EH (cell line): Measurements from ENCODE around the gene MAU2.
A peak's percentile ranks its signal among the peaks of the same experiment; 100 is the strongest.
"Not testable (repeated sequence)": the region's sequence is repeated elsewhere in the genome, so short reads cannot be mapped to it uniquely, and the experiment has no call there.

Experiments
- DNase-seq: peaks from one replicate; pipeline ENCODE4 v3.0.0-alpha.2; 2015; ENCODE audit warnings: low read depth

The MAU2 gene

GRCh38 chr19:19345970-19346369 lies 25.3 kb downstream of the MAU2 start:
- DNase-seq, result no peak

GRCh38 chr19:19347401-19348110 lies 26.9 kb downstream of the MAU2 start:
- no peak for DNase-seq

- no peak for DNase-seq
These were observed 27.6 kb downstream of the MAU2 start for GRCh38 chr19:19348266-19348665.

GRCh38 chr19:19349365-19349764 lies 28.7 kb downstream of the MAU2 start:
- DNase-seq, result no peak

- DNase-seq, result not testable (repeated sequence)
These were observed 30.1 kb downstream of the MAU2 start for GRCh38 chr19:19350756-19351155.

- no peak for DNase-seq
These were observed 32.2 kb downstream of the MAU2 start for GRCh38 chr19:19352823-19353222.

GRCh38 chr19:19354007-19354406 lies 33.4 kb downstream of the MAU2 start:
- no peak for DNase-seq

- no peak for DNase-seq
These were observed 34.3 kb downstream of the MAU2 start for GRCh38 chr19:19354932-19355331.

- no peak for DNase-seq
These were observed 35.0 kb downstream of the MAU2 start for GRCh38 chr19:19355606-19356139.

- DNase-seq, result no peak
These were observed 35.9 kb downstream of the MAU2 start for GRCh38 chr19:19356500-19356899.

GRCh38 chr19:19356901-19357566 lies 36.4 kb downstream of the MAU2 start:
- no peak for DNase-seq

- DNase-seq, result peak; percentile 85
These were observed 40.5 kb downstream of the MAU2 start for GRCh38 chr19:19361075-19361594.

- no peak for DNase-seq
These were observed 41.4 kb downstream of the MAU2 start for GRCh38 chr19:19362075-19362474.

GRCh38 chr19:19366434-19367396 lies 46.1 kb downstream of the MAU2 start:
- peak; percentile 75 for DNase-seq

- no peak for DNase-seq
These were observed 47.5 kb downstream of the MAU2 start for GRCh38 chr19:19368087-19368486.

- no peak for DNase-seq
These were observed 50.4 kb downstream of the MAU2 start for GRCh38 chr19:19371059-19371458.

- DNase-seq, result peak; percentile 72
These were observed 52.2 kb downstream of the MAU2 start for GRCh38 chr19:19372656-19373416.

GRCh38 chr19:19379527-19379926 lies 58.9 kb downstream of the MAU2 start:
- DNase-seq, result no peak

GRCh38 chr19:19380316-19380715 lies 59.7 kb downstream of the MAU2 start:
- not testable (repeated sequence) for DNase-seq

- DNase-seq, result no peak
These were observed 60.6 kb downstream of the MAU2 start for GRCh38 chr19:19381007-19381926.
